Subcutaneous abdominal adipose tissue (tissue), 5 donors: Measurements from ENCODE around the gene PDE9A.
"Not testable (repeated sequence)": the region's sequence is repeated elsewhere in the genome, so short reads cannot be mapped to it uniquely, and the experiment has no call there.

ENCODE experiments used
- H3K27ac ChIP-seq: one replicate; pipeline ENCODE4 v1.7.0; 2013; ENCODE audit warnings: low read depth, mild to moderate bottlenecking, inconsistent platforms, low read length, moderate library complexity
- H3K27me3 ChIP-seq, 5 donors: one replicate each; pipeline ENCODE4 v1.7.0; 2013; ENCODE audit warnings: low read length in 5 of 5, inconsistent platforms in 1 of 5; ENCODE audit not compliant: control insufficient read depth in 5 of 5, insufficient read depth in 4 of 5
- H3K36me3 ChIP-seq, 5 donors: one replicate each; pipeline ENCODE4 v1.7.0; 2013; ENCODE audit warnings: low read length in 5 of 5; ENCODE audit not compliant: control insufficient read depth in 5 of 5, insufficient read depth in 5 of 5
- H3K4me1 ChIP-seq, 5 donors: one replicate each; pipeline ENCODE4 v1.7.0; 2013; ENCODE audit warnings: low read length in 5 of 5, mild to moderate bottlenecking in 3 of 5, moderate library complexity in 1 of 5; ENCODE audit not compliant: control insufficient read depth in 5 of 5, insufficient read depth in 5 of 5
- H3K4me3 ChIP-seq, 5 donors: one replicate each; pipeline ENCODE4 v1.7.0; 2013; ENCODE audit warnings: low read length in 5 of 5, low read depth in 1 of 5
- H3K9ac ChIP-seq, 5 donors: one replicate each; pipeline ENCODE4 v1.7.0; 2013; ENCODE audit warnings: low read length in 5 of 5, mild to moderate bottlenecking in 4 of 5, moderate library complexity in 3 of 5
- H3K9me3 ChIP-seq, 5 donors: one replicate each; pipeline ENCODE4 v1.7.0; 2013; ENCODE audit warnings: low read length in 5 of 5; ENCODE audit not compliant: control insufficient read depth in 5 of 5
- donor health status: healthy.
- donor health status: healthy.
- donor health status: healthy.
- donor health status: healthy.
- donor health status: healthy.

PDE9A gene

DNA sequence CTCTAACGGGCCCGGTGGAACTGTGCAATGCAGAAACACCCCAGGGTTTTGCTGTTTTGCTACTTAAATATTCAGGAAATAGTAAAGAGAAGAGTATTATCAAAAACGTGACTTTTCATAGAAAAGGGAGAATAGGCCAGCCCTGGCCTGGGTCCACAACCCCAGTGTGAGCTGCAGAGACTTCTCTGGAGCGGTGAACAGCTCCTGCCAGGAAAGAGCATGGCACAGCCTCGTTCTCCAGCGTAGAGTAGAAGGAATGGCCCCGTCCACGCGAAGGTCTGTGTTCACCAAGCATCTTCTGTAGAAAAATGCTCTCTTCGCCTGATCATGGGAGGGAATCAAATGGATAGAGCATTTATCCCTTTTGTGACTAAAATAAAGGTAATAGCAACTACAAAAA is 51.4 kb downstream of the PDE9A start:
- H3K9me3 ChIP-seq, result peaks cover 0 to 7% (median 0%) of the 10 kb centered on the region in 5 donors
- H3K4me3 ChIP-seq, result no peak overlapping the region
- no peaks in the 10 kb centered on the region for H3K4me1 ChIP-seq
- H3K27me3 ChIP-seq, result peaks cover 0 to 7% (median 2%) of the 10 kb centered on the region in 5 donors
- peaks cover 0 to 5% (median 3%) of the 10 kb centered on the region in 5 donors for H3K36me3 ChIP-seq
- H3K27ac ChIP-seq, result no peak overlapping the region
- no peak overlapping the region for H3K9ac ChIP-seq

DNA sequence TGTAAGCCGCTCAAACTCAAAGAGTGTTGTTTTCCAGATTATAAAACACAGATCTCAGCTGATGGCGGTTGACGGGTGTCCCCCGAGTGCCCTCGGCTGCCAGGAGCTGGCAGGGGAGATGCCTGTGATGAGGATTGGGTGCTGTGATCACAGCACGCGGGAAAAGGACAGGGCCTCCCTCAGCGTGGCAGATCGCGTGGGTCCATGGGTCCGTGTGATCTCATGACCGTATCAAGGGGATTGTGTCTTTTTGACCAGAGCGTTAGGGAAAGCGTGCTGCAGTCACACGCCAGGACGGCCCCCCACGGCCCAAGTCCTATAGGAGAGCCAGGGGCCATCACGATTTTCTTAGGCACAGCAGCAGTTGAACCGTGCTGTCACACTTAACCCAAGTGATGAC is 51.9 kb downstream of the PDE9A start:
- Histone ChIP-seq H3K36me3 (peaks cover 0 to 5% (median 3%) of the 10 kb centered on the region in 5 donors), H3K4me3 (no peak overlapping the region), H3K27me3 (peaks cover 0 to 7% (median 2%) of the 10 kb centered on the region in 5 donors), H3K9me3 (peaks cover 0 to 7% (median 0%) of the 10 kb centered on the region in 5 donors), H3K9ac (no peak overlapping the region), H3K4me1 (no peaks in the 10 kb centered on the region), H3K27ac (no peak overlapping the region)

DNA sequence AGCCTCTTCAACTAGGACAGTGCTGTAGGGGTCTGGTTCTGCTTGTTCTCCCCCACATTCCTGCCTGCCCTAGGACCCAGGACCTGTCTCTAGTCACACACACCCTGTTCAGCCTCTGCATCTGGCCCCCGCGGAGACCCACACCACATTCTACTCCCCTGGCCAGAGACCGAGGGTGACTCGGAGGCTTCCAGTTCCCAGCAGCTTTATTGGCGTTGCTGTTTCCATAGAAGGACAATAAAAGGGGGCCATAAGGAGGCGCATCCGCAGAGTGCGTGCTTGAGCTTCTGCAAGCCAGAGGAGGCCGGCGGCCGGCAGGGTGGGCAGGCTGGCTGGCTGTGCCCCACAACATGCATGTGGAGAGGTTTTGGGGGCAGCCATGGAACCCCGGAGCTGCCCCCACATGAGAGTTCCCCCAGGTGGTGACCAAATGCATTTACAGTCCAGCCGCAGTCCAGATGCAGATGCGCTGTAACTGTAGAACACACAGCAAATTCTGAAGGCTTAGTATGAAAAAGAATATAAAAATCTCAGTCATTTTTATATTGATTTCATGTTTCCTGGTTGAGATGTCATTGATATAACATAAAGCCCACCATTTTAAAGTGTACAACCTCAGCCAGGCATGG is 52.4 kb downstream of the PDE9A start:
- Histone ChIP-seq H3K36me3 (peaks cover 0 to 5% (median 3%) of the 10 kb centered on the region in 5 donors), H3K9me3 (peaks cover 0 to 7% (median 0%) of the 10 kb centered on the region in 5 donors), H3K4me1 (no peaks in the 10 kb centered on the region), H3K27ac (no peak overlapping the region), H3K9ac (no peak overlapping the region), H3K4me3 (no peak overlapping the region), H3K27me3 (peaks cover 0 to 7% (median 2%) of the 10 kb centered on the region in 5 donors)

DNA sequence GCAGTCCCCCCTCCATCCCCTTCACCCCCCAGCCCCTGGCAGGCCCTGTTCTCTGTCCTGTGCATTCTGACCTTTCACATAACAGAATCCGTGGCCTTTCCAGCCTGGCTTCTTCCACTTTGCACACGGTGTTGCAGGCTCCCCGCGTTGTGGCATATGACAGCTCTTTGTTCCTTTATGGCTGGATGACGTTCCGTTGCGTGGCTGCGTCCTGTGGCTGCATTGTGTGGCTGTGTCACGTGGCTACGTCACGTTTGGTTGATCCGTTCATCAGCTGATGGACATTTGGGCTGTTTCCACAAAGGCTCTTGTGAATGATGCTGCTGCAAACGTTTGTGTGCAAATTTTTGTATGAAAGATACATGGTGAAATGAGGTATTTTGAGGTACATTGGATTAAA is 53.3 kb downstream of the PDE9A start:
- no peak overlapping the region for H3K27ac ChIP-seq
- peaks cover 0 to 7% (median 2%) of the 10 kb centered on the region in 5 donors for H3K27me3 ChIP-seq
- peaks cover 0 to 5% (median 3%) of the 10 kb centered on the region in 5 donors for H3K36me3 ChIP-seq
- H3K9me3 ChIP-seq, result peaks cover 0 to 3% (median 0%) of the 10 kb centered on the region in 5 donors
- no peak overlapping the region for H3K9ac ChIP-seq
- no peak overlapping the region for H3K4me3 ChIP-seq
- no peaks in the 10 kb centered on the region for H3K4me1 ChIP-seq

DNA sequence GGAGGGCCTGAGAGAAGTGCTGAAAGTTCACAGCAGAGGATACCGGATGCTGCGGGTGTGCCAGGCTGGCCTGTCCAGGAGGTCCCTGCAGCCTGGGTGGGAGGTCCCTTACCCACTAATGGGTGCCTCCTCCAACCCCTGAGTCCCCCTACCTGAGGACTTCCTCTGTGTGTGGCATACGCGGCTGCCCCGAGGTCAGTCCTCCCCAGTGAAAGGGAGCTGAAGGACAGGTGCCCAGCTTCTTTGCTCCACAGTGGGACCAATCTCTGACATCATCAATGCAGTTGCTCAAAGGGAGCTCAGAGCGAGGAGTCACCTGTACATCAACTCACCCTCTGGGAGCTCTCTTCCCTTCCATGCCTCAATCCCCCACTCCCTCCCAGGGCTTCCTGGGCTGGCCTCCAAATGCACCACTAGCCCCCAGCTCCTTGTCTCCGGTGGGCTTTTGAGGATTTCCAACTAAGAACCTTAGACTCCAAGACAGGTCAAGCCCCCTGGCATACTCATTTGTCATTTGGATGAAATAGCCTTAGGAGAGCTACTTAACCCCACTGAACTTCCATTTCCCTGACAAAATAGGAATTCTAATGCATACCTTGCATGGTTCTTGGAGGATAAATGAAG is 53.9 kb downstream of the PDE9A start:
- no peak overlapping the region for H3K9ac ChIP-seq
- peaks cover 0 to 5% (median 3%) of the 10 kb centered on the region in 5 donors for H3K36me3 ChIP-seq
- H3K27ac ChIP-seq, result no peak overlapping the region
- H3K27me3 ChIP-seq, result peaks cover 0 to 7% (median 2%) of the 10 kb centered on the region in 5 donors
- no peak overlapping the region for H3K4me3 ChIP-seq
- no peaks in the 10 kb centered on the region for H3K4me1 ChIP-seq
- H3K9me3 ChIP-seq, result no peaks in the 10 kb centered on the region

DNA sequence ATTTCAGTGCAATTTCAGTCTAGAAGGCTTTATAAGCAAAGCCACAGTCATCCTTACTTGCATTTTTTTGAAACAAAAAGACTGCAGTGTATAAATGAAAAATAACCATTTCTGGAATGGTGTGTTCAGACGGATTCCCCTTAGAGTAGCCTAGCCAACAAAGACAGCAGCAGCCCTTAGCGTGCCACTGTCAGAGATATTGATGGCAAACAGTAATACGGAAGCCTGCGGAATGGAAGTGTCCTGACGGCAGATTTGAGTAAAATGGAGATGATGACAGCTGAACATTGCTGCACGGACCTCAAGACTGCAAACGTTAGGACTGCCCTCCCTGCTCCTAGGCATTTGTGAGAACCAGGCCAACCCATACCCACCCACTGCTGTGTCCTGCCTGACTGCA is 54.7 kb downstream of the PDE9A start:
- Histone ChIP-seq H3K4me3 (no peak overlapping the region), H3K27ac (no peak overlapping the region), H3K4me1 (no peaks in the 10 kb centered on the region), H3K9me3 (no peaks in the 10 kb centered on the region), H3K36me3 (peaks cover 0 to 5% (median 3%) of the 10 kb centered on the region in 5 donors), H3K9ac (no peak overlapping the region), H3K27me3 (peaks cover 0 to 7% (median 2%) of the 10 kb centered on the region in 5 donors)

DNA sequence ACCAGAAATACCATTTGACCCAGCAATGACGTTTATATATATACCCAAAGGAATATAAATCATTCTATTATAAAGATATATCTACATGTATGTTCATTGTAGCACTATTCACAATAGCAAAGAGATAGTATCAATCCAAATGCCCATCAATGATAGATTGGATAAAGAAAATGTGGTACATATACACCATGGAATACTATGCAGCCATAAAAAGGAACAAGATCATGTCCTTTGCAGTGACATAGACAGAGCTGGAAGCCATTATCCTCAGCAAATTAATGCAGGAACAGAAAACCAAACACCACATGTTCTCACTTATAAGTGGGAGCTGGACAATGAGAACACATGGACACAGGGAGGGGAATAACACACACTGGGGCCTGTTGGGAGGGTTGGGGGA is 55.5 kb downstream of the PDE9A start:
- H3K27me3 ChIP-seq, H3K4me3 ChIP-seq, H3K9me3 ChIP-seq, H3K4me1 ChIP-seq, H3K36me3 ChIP-seq, H3K27ac ChIP-seq, H3K9ac ChIP-seq: not testable (repeated sequence)

DNA sequence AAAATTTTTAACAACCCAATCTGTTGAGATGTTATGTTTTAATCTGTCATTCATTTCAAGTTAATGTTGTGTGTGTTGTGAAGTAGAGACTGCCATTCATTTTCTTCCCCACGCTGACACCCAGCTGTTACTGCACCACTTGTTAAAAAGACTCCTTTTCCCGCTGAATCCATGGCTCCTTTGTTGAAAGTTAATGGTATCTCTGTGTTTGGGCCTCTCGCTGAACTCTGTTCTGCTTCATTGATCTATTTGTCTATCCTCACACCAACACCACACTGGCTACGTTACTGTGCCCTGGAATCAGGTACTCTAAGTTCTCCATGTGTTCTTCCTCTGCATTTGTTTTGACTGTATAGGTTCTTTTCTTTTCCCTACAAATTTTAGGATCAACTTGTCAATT is 58.2 kb downstream of the PDE9A start:
- no peak overlapping the region for H3K9ac ChIP-seq

DNA sequence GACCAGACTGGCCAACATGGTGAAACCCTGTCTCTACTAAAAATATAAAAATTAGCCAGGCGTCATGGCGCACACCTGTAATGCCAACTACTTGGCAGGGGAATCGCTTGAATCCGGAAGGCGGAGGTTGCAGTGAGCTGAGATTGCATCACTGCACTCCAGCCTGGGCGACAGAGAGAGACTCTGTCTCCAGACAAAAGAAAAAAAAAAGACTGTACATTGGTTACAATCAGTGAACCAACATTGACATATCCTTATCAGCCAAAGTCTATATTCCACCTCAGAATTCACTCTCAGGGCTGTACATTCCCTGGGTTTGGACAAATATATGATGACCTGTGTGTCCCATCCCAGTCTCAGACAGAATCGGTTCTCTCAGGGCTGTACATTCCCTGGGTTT is 62.0 kb downstream of the PDE9A start:
- H3K36me3 ChIP-seq, H3K4me3 ChIP-seq, H3K9me3 ChIP-seq, H3K27ac ChIP-seq, H3K27me3 ChIP-seq, H3K9ac ChIP-seq, H3K4me1 ChIP-seq: not testable (repeated sequence)

More for the DNA sequence above, 58.2 kb downstream of the PDE9A start:
- H3K27ac ChIP-seq, result no peak overlapping the region
- no peaks in the 10 kb centered on the region for H3K36me3 ChIP-seq
- no peaks in the 10 kb centered on the region for H3K4me1 ChIP-seq
- H3K9me3 ChIP-seq, result no peaks in the 10 kb centered on the region
- no peaks in the 10 kb centered on the region for H3K27me3 ChIP-seq
- no peak overlapping the region for H3K4me3 ChIP-seq

DNA sequence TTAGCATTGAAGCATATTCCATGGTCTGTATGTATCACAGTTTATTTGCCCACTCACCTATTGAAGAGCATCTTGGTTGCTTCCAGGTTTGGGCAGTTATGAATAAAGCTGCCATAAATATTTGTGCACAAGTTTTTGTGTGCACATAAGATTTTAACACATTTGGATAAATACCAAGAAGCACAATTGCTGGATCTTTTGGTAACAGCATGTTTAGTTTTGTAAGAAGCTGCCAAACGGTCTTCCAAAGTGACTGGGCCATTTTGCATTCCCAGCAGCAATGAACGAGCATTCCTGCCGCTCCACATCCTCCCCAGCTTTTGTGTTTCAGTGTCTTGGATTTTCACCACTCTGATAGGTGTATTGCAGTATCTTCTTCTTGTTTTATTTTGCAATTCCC is 62.7 kb downstream of the PDE9A start:
- Histone ChIP-seq H3K4me1 (peaks cover 0 to 7% (median 3%) of the 10 kb centered on the region in 5 donors), H3K4me3 (no peak overlapping the region), H3K9ac (no peak overlapping the region), H3K9me3 (no peaks in the 10 kb centered on the region), H3K36me3 (no peaks in the 10 kb centered on the region), H3K27me3 (peaks cover 0 to 2% (median 0%) of the 10 kb centered on the region in 5 donors), H3K27ac (no peak overlapping the region)
